ENCODE results near the gene NRN1L.

NRN1L gene

DNA sequence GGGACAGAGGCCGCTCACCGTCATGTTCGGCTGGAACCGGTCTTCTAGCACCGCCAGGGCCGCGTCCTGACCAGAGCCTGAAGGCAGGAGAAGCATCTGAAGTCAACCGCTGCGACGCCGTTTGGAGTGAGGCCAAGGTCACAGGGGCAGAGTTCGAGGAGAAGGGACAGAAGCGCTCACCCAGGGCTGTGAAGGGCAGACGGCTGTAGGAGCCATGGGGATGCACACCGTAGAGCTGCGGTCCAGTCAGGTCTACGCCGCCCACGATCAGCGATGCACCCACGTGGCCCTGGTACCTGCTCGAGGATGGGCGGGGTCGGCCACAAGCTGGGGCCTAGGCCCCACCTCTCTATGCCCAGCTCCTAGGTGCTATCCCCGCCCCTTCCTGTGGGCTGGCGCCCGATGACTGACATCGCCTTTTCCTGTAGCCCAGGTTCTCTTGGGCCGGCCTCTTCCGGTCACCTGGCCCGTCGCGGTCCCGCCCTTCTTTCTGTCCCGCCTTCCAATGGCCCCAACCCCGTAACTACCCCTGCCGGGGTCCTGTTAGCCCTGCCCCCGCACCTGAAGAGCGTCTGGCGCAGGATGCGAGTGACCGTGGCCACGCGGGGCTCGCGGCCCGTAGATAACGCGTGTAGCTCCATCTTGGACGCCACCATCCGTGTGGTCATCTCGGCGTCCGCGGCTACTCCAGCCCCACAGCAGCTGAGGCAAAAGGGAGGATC lies 50.9 kb downstream of the NRN1L start:
- peak; percentile 86 for DNase-seq (ENCODE audit: low read depth in 2 of 2)

All from stimulated activated CD4-positive, alpha-beta T cell treated with anti-CD3 and anti-CD28 coated beads, Interleukin-1b, Interleukin-23, amount 100 ng/mL, for 1 hour (primary cell).